Pons (tissue), 1 donor: ENCODE data around the gene LDLRAD3.

ENCODE experiments used
- DNase-seq: peaks from one replicate; pipeline ENCODE4 v3.0.0-alpha.2; 2016; ENCODE audit warnings: low spot score

Gene LDLRAD3

DNA sequence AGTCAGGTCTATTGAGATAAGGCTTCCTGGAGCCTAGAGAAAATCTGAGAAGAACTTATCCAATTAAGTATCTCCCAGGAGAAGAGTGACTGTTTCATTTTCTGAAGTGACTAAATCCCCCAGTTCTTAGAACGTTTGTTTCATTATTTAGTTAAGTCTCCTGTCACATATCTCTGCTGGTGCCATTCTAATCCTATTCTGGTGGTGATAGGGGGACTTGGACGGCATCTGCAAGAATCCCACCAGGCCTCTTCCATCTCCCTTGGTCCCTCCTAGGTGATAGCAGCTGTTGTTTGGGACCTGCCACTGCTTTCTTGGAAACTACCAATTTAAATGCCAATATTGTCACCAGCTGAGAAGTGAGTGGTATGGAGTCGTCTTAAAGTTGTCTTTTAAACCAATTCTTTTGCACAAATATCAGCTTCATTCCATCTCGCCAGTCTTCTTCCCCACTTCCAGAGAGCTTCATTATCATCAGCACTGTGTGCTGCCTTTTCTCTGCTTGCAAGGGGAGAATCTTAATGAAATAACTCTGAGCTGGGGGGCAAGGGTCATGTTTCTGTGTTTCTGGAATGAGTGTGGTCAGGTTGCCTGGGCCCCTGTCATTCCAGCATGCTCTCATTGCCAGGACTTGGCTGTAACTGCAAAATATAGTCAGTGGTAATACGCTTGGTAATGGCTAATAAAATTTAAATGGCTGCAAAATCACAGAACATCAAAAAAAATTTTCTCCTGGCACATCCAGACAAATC lies 104.8 kb downstream of the LDLRAD3 start:
- no peak for DNase-seq

DNA sequence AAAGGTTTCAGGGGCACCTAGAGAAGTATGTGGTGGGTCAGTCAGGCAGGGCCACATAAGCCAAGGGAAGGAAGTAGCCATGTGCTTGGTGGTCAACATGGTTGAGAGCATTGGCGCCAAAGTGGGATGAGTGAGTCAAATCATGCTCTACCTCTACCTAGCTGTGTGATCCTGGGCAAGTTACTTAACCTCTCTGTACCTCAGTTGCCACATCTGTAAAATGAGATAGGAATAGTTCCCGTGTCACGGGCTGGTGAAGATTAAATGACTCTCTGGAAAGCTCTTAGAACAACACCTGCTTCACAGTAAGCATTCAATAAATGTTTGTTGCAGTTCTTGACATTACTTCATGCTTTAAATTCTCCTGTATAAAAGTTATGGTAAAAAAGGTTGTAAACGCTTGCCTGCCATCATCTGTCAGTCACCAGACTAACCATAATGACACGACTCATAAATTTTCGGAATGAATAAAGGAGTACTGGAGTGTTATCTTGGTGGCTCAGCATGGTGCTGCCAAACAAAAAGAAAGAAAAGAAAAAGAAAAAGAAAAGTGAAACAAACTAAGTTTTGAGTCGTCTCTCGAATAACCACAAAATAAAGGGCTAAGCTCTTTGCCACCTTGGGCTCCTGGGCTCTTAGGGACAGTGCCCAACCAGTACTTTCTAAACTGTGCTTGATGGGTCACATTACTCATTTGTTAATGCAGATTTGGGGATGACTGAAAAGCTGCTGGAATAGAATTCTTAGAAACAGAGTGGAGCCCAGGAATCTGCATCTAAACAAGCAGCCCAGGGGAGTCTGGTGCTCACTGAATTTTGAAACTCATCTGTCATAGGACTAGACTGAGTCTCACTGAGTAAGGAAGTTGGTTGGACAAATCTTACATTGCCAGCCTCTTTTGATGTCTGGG lies 107.6 kb downstream of the LDLRAD3 start:
- no peak for DNase-seq

GRCh38 chr11:36053281-36053680 lies 109.4 kb downstream of the LDLRAD3 start:
- DNase-seq: no peak

DNA sequence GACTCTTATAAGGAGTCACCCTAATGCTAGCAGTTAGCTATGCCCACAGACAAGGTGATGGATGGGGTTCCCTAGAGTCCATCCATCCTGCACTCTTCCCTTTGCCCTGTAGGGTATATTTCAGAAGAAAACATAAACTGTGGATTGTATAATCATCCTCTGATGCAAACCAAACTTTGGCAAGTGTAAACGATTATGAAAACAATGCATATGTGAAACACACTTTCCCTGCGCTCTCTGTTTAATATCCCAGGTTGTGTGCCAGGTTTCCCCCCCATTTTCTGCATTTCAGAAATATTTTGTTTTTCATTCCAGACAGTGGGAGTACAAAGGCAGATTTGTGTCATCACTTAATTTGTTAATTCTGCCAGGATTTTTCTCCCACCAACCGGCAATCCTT lies 110.0 kb downstream of the LDLRAD3 start:
- DNase-seq: no peak

- no peak for DNase-seq
Measured at GRCh38 chr11:36054628-36055027, 110.8 kb downstream of the LDLRAD3 start.

DNA sequence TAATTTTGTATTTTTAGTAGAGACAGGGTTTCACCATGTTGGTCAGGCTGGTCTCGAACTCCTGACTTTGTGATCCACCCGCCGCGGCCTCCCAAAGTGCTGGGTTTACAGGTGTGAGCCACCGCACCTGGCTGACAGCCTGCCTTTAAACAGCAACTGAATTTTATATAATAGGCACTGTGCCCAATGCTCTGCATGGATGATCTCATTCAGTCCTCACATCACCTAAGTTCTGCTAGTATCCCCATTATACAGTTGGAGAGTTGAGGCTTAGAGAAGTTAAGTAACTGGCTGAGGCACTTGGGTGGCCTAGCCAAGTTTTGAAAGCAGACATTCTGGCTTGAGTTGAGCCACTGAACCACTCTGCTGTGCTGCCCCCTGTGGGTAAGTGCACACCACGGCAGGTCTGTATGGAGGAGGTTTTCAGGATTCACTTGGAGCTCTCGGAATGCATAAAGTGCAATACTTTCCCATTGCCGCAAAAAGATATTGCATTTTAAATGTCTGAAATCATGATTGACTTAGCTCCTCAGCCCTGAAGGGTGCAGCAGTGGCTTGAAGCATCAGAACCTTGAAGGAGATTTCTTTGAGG lies 112.4 kb downstream of the LDLRAD3 start:
- DNase-seq: no peak

- DNase-seq: no peak
Measured at GRCh38 chr11:36057379-36058042, 113.6 kb downstream of the LDLRAD3 start.

DNA sequence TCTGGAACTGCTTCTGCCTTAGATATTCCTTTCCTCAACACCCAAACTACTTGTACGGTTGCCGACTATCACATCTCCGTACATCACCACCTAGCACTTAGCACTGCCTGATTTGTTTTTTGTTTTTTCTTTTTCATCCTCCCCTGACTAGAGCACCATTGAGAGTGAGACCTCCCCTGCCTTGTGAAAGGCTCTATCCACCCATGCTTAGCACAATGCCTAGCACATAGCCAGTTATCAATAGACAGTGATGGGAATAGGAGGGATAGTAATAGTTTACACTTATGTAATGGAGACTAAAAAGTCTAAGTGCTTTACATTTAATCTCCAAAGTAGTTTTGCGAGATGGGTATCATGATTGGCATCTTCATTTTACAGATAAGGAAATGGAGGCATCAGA lies 115.8 kb downstream of the LDLRAD3 start:
- no peak for DNase-seq

DNA sequence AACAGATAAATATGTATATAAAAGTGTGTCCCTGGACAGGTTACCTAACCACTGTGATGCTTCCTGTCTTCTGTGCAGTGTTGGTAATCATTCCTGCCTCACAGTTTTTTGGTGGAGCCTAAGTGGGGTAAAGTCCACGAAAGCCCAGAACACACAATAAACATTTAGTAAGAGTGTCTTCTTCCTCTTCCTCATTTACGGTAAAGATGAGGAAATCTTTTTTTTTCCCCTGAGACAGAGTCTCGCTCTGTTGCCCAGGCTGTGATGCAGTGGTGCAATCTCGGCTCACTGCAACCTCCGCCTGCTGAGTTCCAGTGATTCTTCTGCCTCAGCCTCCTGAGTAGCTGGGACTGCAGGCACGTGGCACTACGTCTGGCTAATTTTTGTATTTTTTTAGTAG lies 117.1 kb downstream of the LDLRAD3 start:
- no peak for DNase-seq

DNA sequence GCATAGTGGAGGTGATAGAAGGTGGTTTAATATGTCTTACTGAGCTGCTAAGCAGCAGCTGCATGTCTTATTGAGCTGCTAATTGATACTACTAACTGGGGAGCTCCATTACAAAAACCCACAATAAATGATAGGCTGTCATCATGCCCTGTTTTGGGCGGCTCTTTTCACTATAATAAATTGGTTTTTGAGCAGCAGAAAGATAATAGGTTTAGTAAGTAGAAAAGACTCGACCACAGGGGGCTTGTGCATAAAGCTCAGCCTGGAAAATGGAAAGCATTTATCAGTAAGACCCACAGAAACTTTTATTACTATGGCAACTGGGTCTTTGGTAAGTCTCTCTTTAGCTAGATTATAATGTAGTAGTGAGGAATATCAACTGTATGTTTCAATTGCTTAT lies 117.6 kb downstream of the LDLRAD3 start:
- DNase-seq: no peak

DNA sequence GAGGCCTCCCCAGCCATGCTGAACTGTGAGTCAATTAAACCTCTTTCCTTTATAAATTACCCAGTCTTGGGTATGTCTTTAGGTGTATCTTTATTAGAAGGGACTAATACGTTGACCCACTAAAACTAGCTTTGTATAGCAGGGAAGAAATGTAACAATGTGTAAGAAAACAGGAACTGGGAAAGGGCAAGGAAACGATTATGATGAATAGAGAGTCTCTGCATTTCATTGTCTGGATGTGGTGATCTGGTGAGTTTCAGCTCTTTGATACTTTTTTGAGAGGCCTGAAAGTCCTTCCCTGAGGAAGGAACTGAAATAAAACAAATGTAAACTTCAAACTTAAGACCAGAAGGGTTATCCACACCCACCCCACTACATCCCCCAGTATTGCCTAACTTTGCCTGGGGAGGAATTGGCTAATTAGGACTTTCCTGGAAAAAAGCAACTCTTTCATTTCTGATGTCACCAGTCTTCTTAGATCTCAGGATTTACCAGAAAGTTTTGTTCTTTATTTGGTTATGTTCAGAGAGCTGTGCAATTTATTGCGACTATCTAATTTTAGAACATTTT lies 119.0 kb downstream of the LDLRAD3 start:
- DNase-seq: no peak

- no peak for DNase-seq
Measured at GRCh38 chr11:36065436-36065835, 121.6 kb downstream of the LDLRAD3 start.

DNA sequence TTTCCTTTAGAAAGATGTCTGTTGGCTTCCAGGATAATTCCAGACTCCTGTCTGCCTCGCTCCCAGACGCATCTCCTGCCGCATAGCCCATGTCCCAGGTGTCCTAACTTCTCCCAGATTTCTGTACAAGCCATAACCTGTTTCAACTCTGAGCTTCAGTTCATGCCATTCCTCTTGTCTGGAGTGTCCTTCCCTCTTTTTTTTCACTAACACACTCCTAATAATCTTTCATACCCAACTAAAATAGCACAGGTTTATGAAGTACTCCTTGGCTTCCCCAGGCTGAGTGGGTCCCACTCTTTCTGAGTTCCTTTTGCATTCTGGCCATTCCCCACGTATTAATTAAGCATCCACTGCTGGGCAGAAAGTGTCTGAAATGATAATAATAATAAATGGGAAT lies 123.0 kb downstream of the LDLRAD3 start:
- DNase-seq: no peak

GRCh38 chr11:36069576-36070212 lies 125.8 kb downstream of the LDLRAD3 start:
- DNase-seq: peak; percentile 56

GRCh38 chr11:36070213-36070953 lies 126.5 kb downstream of the LDLRAD3 start:
- DNase-seq: peak; percentile 75

GRCh38 chr11:36070954-36071330 lies 127.1 kb downstream of the LDLRAD3 start:
- no peak for DNase-seq

DNA sequence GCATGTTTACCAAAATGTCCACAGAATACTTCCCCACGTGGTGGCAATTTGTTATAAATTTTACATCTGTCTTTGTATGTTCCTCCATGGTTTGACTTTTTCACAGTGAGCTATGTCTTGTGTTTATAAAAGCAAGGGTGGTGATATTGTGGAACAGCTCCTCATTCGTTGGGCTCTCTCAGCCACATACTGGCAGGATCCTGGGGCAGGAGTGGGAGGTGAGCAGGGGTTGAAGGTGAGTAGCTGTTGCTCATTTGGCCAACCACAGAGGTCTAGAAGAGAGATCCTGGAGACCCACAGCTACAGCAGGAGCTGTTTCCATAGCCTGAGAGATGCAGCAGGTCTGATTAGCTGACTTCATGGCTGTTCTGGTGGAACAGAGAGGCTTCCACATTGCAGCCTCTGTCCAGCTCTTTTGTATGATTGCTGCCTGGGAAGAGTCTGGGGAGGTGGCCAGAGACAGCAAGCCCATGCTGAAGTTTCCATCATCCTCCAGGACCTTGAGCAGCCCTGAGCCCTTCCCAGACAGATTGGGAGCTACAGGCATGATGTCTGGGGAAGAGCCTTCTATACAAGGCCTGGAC lies 128.1 kb downstream of the LDLRAD3 start:
- no peak for DNase-seq

- DNase-seq: peak; percentile 88
Measured at GRCh38 chr11:36073411-36074203, 129.7 kb downstream of the LDLRAD3 start.

DNA sequence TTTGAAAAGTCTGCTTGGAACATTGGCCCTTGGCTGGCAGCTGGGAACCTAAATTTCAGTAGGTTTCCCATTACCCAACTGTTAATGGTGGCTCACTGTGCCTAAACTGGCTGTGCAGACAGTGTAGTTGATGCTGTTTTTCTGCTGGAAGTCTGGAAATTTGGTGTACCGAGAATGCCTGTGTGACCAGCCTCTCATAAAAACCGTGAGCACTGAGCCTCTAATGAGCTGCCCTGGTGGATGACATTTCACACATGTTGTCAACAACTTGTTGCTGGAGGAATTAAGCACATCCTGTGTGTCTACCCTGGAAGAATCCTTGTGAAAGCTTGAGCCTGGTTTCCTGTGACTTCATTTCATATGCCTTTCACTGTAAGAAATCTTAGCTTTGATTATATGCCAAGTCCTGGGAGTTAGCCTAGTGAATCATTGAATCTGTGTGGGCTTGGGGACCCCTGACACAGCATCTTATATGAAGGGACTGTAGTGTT lies 131.1 kb downstream of the LDLRAD3 start:
- no peak for DNase-seq
